ENCODE measurements around the gene MGST3. TPM values are rescaled to one million over a fixed set of nuclear protein-coding genes. Genes with fewer than 3 reads are reported as not detected.
A peak's percentile ranks its signal among the peaks of the same experiment; 100 is the strongest.

Gene MGST3
- total RNA-seq, 1 experiment from 2014 or later, result 87.7 TPM

- peaks cover 0 to 2% of the 10 kb centered on the region in 2 experiments; a peak in 3 of 5 replicates for H3K9me3 Mint-ChIP-seq
- Histone ChIP-seq H3K9me3 (ENCODE audit: control insufficient read depth, low read depth, low read length) (no peaks in the 10 kb centered on the region), H3K4me2 (ENCODE audit: insufficient read depth, insufficient read length, low read length) (peak overlapping the region; percentile 93), H3K27me3 (ENCODE audit: insufficient read depth, low read length) (no peaks in the 10 kb centered on the region), H4K8ac (replicated peaks; ENCODE audit: insufficient read length, low read depth, low read length) (no peak overlapping the region), H3T11ph (ENCODE audit: low read length) (no peak overlapping the region), H2BK120ac (ENCODE audit: low read depth, low read length, poor library complexity, severe bottlenecking) (no peak overlapping the region), H3K9ac (ENCODE audit: extremely low read depth, insufficient read length, low read length) (peak overlapping the region; percentile 26), H3K14ac (ENCODE audit: insufficient read depth, low read length) (no peak overlapping the region), H3K23me2 (ENCODE audit: insufficient read length, low read depth, low read length, poor library complexity, severe bottlenecking) (no peaks in the 10 kb centered on the region), H3K18ac (ENCODE audit: insufficient read length, low read depth, low read length) (no peak overlapping the region), H3K4ac (ENCODE audit: low read depth, low read length) (no peak overlapping the region), H3K4me1 (ENCODE audit: insufficient read depth, low read length) (no peaks in the 10 kb centered on the region), H3K56ac (ENCODE audit: insufficient read length, low read depth, low read length) (no peak overlapping the region), H2BK12ac (ENCODE audit: insufficient read length, low read depth, low read length) (no peak overlapping the region), H4K5ac (ENCODE audit: insufficient read length, low read depth, low read length) (no peak overlapping the region), H4K91ac (ENCODE audit: insufficient read length, low read depth, low read length) (no peak overlapping the region), H3K79me2 (ENCODE audit: insufficient read depth, low read length) (peaks cover 5% of the 10 kb centered on the region; the same call in 1 of the 2 replicates), H3K27ac (ENCODE audit: insufficient read length, low read depth, low read length) (no peak overlapping the region), H2BK20ac (ENCODE audit: low read depth, low read length, poor library complexity, severe bottlenecking) (no peak overlapping the region), H3K79me1 (ENCODE audit: insufficient read depth, low read depth, low read length, poor library complexity, severe bottlenecking) (no peaks in the 10 kb centered on the region), H2AFZ (ENCODE audit: low read length) (peak overlapping the region; percentile 0), H2AK5ac (ENCODE audit: insufficient read length, low read length) (no peak overlapping the region), H4K20me1 (ENCODE audit: control insufficient read depth, insufficient read depth, insufficient read length) (no peaks in the 10 kb centered on the region), H3K23ac (ENCODE audit: insufficient read length, low read depth, low read length) (no peak overlapping the region), H2BK5ac (ENCODE audit: insufficient read length, low read length) (no peak overlapping the region), H2BK15ac (ENCODE audit: low read depth, low read length) (no peak overlapping the region)
- peaks cover 8 to 12% (median 11%) of the 10 kb centered on the region in 3 experiments; a peak in 5 of 7 replicates for H3K36me3 Mint-ChIP-seq (ENCODE audit: insufficient read depth in 1 of 3, low read depth in 3 of 3)
- TF ChIP-seq CTCF (conservative IDR thresholded peaks at IDR 0.05), result no peak
- peak overlapping the region; percentile 97 to 99 for H3K4me3 Mint-ChIP-seq
- peak overlapping the region; percentile 45 to 82 (median 77); a peak in 5 of 7 replicates for H3K27ac Mint-ChIP-seq
- no peaks in the 10 kb centered on the region; the same call in none of the 2 replicates for H3K27me3 Mint-ChIP-seq (ENCODE audit: low read depth)
- no peak for DNase-seq
- H3K4me1 Mint-ChIP-seq, result peaks cover 10 to 14% of the 10 kb centered on the region in 2 experiments
- no CpG with 5 or more reads among the region's 7 CpGs for WGBS (ENCODE audit: extremely low coverage, insufficient read length, low lambda C conversion rate)
Observed at GRCh38 chr1:165698761-165699052, 67.7 kb downstream of the MGST3 start.

Data from H9 (cell line).